HG02759 (cell line): ENCODE data around the gene L3MBTL4.
"Not testable (repeated sequence)": the region's sequence is repeated elsewhere in the genome, so short reads cannot be mapped to it uniquely, and the experiment has no call there.

Experiments
- ATAC-seq: cut with Tn5 transposase; IDR thresholded peaks from one replicate; pipeline ENCODE4 v1.9.1; 2021; ENCODE audit warnings: mild to moderate bottlenecking, moderate library complexity; ENCODE audit not compliant: unreplicated experiment

Gene L3MBTL4

DNA sequence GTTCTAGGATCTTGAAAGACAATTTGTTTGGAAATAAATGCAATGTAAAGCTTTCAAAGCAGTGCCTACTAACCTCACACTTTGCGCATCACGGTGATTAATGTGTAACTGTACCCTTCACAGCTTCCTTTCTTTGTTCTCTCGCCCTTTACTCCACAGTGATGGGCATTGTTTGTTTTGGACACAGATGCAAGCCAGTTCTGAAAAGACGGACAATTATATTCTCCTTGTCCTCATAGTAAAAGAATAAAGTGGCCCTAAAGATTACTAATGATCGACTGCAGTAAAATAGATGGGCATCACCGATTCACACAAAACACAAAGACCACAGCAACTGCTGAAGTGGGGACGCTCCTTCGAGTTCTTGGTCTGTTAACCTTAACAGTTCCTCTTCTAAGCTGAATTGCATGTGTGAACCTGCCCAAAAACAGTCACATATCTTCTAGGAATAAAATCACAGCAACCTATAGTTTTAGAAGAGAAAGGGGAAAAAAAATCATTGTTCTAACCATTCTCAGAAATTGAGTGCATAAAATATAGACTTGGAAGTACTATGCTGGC, 7.7 kb downstream of the L3MBTL4 start:
- no peak for ATAC-seq

DNA sequence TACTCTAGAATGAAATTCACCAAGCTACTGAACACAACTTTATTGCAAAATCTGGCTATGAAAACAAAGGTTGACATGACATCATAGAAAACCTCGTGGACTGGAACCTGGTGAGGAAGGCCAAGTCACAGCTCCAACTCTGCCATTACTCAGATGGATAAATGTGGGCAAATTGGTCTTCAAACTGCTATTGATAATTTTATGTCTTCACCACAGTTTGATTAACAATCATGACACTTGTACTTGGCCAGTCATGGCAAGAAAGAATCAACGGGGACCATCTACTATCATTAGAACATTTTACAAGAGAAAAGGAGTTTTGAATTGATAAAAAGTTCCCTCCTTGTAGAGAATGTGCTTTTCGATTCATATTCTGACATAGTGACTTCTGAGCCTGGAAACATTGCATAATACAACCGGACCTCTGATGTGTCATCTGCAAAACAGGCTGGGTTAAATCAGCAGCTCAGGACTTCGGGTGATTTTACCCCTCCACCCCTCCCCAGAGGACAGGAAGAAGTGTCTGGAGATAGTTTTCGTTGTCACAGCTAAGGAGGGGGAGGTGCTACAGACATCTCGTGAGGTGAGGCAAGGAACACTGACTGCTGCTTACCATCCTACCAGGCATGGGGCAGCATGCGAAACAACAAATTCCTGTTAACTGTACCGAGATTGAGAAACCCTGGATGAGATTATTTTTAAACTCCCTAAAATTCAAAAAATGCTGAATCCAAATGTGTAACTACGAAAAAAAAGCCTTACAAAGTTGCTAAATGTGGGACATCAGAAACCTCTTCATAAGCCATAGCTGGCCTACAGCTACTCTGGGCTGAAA, 8.4 kb downstream of the L3MBTL4 start:
- ATAC-seq: no peak

- ATAC-seq: no peak
Observed at GRCh38 chr18:6405237-6406074, 9.3 kb downstream of the L3MBTL4 start.

DNA sequence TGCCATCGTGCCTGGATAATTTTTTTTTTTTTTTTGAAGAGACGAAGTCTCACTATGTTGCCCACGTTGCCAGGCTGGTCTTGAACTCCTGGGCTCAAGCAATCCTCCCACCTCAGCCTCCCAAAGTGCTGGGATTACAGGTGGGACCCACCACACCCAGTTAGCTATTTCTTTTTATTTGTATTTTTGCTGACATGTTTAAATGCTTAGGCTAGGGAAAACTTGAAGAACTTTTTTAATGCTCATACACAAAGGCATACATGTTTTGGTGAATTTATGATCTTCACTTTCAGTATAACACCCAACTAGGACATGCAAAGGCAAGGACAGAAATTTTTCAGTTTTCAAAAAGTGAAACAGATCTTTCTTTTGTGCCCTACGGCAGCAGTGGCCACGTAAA, 9.9 kb downstream of the L3MBTL4 start:
- ATAC-seq: no peak

- no peak for ATAC-seq
Observed at GRCh38 chr18:6401687-6402086, 13.0 kb downstream of the L3MBTL4 start.

- ATAC-seq: no peak
Observed at GRCh38 chr18:6399776-6400175, 14.9 kb downstream of the L3MBTL4 start.

DNA sequence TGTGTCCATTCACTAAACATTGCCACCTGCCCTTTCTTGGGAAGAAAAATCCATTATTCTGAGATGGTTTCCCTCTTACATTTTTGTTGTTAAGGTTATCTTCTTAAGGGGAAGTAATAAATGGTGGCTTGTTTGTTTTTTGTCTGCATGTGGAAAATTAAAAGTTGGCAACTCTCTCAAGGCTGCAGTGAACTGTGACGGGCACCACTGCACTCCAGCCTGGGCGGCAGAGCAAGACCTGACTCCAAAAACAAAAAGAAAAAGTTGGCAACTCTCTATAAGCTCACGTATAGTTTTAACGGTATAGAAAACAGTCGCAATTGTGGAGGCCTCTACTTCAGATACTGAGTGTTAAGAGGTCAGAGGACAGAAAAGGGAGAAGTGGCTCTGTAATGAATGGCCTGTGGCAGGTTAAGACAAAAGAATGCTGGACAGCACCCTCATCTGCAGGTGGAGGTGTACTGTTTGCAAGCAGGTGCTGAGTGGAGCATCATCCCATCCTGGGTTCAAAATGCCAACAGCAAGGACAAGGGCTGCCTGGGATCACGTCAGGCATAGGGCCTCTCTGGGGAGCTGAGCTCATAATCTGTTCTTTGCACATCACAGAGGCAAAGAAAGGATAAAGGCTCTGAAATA, 16.7 kb downstream of the L3MBTL4 start:
- no peak for ATAC-seq

DNA sequence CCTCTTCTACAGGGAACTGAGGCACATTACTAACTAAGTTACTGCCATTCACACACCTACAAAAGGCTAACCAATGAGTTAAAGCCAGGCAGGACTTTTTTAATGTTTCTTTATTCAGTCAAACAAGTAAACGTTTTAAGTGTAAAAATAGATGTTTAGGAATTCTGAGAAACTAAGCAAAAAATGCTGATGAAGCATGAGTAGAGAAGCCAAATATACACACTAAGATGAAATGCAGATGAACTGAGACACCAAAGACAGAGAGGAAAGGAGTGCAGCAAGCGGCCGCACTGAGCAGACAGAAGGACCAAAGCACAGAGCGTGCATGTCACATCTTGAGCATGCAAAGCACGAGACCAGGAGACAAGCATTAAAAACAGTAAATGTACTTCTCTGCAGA, 17.9 kb downstream of the L3MBTL4 start:
- ATAC-seq: no peak

DNA sequence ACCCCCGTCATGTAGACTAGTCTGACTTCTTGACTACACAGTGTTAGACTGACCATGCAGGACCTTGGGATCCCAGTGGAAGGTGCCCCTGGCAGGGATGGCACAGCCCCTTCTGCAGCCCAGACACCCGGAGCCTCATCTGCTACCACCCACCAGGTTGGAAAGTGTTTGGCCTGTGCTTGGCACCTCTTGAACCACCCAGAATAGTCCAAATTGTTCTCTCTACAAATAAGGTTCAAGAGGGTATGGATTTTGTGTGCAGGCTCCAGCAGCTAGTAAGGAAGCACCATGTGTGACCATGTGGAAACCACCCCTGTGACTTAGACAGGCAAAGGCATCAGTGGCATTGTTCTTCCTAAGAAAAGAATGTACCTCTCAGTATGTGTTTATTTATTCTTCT, 18.4 kb downstream of the L3MBTL4 start:
- no peak for ATAC-seq

DNA sequence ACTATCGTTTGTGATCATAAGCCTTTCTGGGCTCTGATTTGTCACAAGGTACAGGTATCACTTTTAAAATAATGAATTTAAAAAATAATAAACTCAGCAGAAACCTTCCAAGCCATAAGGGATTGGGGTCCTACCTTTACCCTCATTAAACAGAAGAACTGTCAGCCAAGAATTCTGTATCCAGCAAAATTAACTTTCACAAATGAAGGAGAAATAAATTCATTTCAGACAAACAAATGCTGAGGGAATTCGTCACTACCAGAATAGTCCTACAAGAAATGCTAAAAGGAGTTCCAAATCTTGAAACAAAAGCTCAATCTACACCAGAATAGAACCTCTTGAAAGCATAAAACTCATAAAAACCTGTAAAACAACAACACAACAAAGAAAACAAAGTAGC, 25.7 kb downstream of the L3MBTL4 start:
- no peak for ATAC-seq

DNA sequence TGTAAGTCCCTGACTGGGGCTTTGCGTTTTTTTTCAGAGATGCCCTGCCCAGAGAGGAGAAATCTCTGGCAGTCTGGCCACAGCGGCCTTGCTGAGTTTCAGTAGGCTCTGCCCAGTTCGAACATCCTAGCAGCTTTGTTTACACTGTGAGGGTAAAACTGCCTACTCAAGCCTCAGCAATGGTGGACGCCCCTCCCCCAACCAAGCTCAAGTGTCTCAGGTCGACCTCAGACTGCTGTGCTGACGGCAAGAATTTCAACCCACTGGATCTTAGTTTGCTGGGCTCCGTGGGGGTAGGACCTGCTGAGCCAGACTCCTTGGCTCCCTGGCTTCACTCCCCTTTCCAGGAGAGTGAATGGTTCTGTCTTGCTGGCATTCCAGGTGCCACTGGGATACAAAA, 31.7 kb downstream of the L3MBTL4 start:
- ATAC-seq: no peak

DNA sequence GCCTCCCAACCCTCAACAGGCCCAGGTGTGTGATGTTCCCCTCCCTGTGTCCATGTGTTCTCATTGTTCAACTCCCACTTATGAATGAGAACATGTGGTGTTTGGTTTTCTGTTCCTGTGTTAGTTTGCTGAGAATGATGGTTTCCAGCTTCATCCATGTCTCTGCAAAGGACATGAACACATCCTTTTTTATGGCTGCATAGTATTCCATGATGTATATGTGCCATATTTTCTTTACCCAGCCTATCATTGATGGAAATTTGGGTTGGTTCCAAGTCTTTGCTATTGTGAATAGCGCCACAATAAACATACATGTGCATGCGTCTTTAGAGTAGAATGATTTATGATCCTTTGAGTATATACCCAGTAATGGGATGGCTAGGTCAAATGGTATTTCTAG, 37.2 kb downstream of the L3MBTL4 start:
- ATAC-seq: not testable (repeated sequence)

GRCh38 chr18:6376433-6377229, 38.1 kb downstream of the L3MBTL4 start:
- no peak for ATAC-seq

GRCh38 chr18:6374935-6375529, 39.7 kb downstream of the L3MBTL4 start:
- ATAC-seq: no peak

DNA sequence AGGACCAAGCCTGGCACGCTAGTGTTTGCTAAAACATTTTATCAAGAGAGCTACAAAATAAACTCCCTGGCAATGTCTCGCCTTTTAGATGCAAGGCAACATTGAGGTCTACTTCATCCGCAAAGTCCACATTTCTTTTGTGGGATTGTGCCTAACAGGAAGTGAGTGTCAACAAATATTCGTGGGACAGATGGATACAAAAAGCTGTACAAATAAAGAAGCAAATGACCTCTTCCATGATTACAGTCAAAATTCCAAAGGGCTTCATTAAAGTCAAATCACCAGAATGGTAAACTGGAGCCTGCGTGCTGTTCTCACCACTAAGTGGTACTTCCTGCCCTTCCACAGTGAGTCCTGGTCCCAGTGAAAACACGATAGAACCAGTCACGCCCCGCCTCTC, 40.4 kb downstream of the L3MBTL4 start:
- no peak for ATAC-seq

- ATAC-seq: no peak
Observed at GRCh38 chr18:6373187-6373586, 41.5 kb downstream of the L3MBTL4 start.

GRCh38 chr18:6370886-6371635, 43.6 kb downstream of the L3MBTL4 start:
- no peak for ATAC-seq

DNA sequence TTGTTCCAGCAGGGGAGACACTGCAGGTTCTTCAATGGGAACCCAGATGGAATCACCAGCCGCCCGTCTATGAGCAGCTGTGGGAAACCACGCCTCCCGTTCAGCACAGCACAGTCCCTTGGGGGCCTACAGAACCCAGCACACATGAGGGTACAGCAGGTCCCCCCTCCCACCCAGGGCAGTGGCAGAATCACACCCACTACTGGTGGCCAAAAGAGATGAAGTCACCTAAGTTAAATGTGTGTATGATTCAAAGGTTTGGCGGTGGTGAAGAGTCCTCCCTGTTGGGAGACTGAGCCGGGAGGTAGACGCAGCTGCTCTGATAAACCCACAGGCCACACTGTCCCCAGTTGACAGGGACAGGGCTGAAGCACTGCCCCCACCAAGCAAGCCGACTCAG, 44.3 kb downstream of the L3MBTL4 start:
- ATAC-seq: no peak

DNA sequence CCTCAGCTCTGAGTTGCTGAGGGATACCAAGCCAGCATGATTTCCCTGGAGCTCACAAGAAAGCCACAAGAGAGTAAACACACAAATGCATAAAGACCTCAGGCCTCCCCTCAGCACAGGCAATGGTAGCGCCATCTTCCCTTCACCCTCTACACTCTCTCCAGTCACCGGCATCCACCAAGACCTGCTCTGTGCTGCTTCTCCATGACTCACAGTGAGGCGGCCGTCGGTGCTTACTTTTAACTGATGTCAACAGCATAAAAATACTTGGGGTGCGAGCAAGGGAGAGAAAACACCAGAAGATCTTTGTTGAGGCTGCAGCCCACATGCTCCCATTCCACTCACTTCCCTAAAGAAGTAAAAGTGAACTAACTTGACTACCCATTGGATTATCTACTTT, 46.7 kb downstream of the L3MBTL4 start:
- no peak for ATAC-seq
